HG03354 (cell line): ENCODE data around the gene TPI1.
"Not testable (repeated sequence)": the region's sequence is repeated elsewhere in the genome, so short reads cannot be mapped to it uniquely, and the experiment has no call there.

Experiments used
- ATAC-seq: cut with Tn5 transposase; IDR thresholded peaks from one replicate; pipeline ENCODE4 v1.9.1; 2021; ENCODE audit warnings: mild to moderate bottlenecking; ENCODE audit not compliant: unreplicated experiment, poor library complexity, severe bottlenecking

Gene TPI1

GRCh38 chr12:6863586-6864321, 3.6 kb upstream of the TPI1 start:
- no peak for ATAC-seq

- ATAC-seq: not testable (repeated sequence)
Observed at GRCh38 chr12:6865307-6865706, 2.0 kb upstream of the TPI1 start.

- ATAC-seq: no peak
Observed at GRCh38 chr12:6866163-6866919, 990 bp upstream of the TPI1 start.

- peak; percentile 15 for ATAC-seq
Observed at GRCh38 chr12:6866920-6867412, 365 bp upstream of the TPI1 start.

- ATAC-seq: no peak
Observed at GRCh38 chr12:6868211-6869048, 1.1 kb downstream of the TPI1 start.

- no peak for ATAC-seq
Observed at GRCh38 chr12:6869049-6870021, 2.0 kb downstream of the TPI1 start.

- not testable (repeated sequence) for ATAC-seq
Observed at GRCh38 chr12:6870304-6870703, 3.0 kb downstream of the TPI1 start.

- ATAC-seq: no peak
Observed at GRCh38 chr12:6871052-6871957, 4.0 kb downstream of the TPI1 start.

- ATAC-seq: peak; percentile 27
Observed at GRCh38 chr12:6872073-6873048, 5.0 kb downstream of the TPI1 start.

GRCh38 chr12:6873094-6874014, 6.0 kb downstream of the TPI1 start, which contains the start of gene SPSB2:
Gene SPSB2 (minus strand): TSS chr12:6873303. CDS start chr12:6872901, 402 bp downstream.
- ATAC-seq: peak; percentile 79

- not testable (repeated sequence) for ATAC-seq
Observed at GRCh38 chr12:6874015-6874368, 6.7 kb downstream of the TPI1 start.

- ATAC-seq: not testable (repeated sequence)
Observed at GRCh38 chr12:6879824-6880223, 12.5 kb downstream of the TPI1 start.

- no peak for ATAC-seq
Observed at GRCh38 chr12:6883252-6883651, 15.9 kb downstream of the TPI1 start.

- no peak for ATAC-seq
Observed at GRCh38 chr12:6883683-6884082, 16.4 kb downstream of the TPI1 start.

GRCh38 chr12:6884539-6884938, 17.2 kb downstream of the TPI1 start:
- ATAC-seq: no peak
